ENCODE data around the gene RFNG. TPM values are rescaled to one million over a fixed set of nuclear protein-coding genes. Genes with fewer than 3 reads are reported as not detected.

RFNG gene
- total and polyA plus RNA-seq, 2 of the 13 experiments (the other 11 are each of a cell fraction or from before 2014, with no cell fraction given), result 61.4 to 64.0 TPM

DNA sequence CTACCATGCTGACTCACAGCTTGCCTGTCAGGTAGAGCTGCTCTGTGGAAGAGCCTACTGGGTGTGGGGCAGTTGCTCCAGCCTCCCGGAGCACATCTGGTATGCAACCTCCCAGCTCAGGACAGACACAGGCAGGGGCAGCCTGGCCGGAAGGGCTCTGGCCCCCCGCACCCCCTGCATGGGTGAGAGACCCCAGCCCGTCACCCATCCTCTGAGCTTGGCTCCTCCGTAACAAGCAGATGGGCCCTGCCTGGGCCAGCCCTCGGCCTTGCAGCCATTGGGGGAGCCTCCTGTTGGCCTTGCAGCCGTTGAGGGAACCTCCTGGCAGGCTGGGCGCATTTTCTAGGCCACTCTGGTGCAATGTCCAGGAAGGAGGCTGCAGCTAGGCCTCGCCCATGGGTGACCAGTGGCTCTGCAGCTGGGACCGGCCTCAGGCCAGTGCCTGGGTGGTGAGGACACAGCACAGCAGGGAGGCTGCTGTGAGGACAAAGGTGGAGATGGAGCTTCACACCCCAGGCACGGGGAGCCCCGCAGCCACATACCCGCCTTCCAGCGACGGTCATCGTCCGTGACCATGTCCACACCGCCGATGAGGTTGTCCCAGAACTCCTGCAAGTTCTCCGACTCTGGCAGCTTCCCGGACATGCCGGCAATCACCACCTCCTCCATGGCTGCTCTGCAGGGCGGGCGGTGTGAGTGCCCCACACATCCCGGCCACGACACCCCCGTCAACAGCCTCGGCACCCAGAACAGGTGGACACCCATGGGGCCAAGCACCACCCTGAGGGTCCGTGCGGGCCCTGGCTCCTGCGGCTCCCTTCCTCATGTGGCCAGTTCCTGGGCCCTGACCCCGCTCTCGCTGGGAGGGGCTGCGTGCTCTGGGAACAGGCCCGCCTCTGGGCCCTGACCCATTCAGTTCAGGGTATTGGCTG, 44.4 kb upstream of the RFNG start (continued):
- TF ChIP-seq, protein P1, sequence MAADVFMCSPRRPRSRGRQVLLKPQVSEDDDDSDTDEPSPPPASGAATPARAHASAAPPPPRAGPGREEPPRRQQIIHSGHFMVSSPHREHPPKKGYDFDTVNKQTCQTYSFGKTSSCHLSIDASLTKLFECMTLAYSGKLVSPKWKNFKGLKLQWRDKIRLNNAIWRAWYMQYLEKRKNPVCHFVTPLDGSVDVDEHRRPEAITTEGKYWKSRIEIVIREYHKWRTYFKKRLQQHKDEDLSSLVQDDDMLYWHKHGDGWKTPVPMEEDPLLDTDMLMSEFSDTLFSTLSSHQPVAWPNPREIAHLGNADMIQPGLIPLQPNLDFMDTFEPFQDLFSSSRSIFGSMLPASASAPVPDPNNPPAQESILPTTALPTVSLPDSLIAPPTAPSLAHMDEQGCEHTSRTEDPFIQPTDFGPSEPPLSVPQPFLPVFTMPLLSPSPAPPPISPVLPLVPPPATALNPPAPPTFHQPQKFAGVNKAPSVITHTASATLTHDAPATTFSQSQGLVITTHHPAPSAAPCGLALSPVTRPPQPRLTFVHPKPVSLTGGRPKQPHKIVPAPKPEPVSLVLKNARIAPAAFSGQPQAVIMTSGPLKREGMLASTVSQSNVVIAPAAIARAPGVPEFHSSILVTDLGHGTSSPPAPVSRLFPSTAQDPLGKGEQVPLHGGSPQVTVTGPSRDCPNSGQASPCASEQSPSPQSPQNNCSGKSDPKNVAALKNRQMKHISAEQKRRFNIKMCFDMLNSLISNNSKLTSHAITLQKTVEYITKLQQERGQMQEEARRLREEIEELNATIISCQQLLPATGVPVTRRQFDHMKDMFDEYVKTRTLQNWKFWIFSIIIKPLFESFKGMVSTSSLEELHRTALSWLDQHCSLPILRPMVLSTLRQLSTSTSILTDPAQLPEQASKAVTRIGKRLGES (CRISPR knock-in tag; IDR thresholded peaks at IDR 0.05; ENCODE audit: borderline replicate concordance), result no peak
- TF ChIP-seq MATR3 (CRISPR knock-in tag; IDR thresholded peaks at IDR 0.05), result no peak
- TF ChIP-seq AGO1 (IDR thresholded peaks at IDR 0.05; ENCODE audit: low read depth, low read length, poor library complexity, severe bottlenecking), result no peak
- TF ChIP-seq MTA3 (CRISPR knock-in tag; IDR thresholded peaks at IDR 0.05), result no peak
- TF ChIP-seq CREB1 (IDR thresholded peaks at IDR 0.05), result no peak
- TF ChIP-seq CREB1 (CRISPR knock-in tag; IDR thresholded peaks at IDR 0.05), result no peak
- no peak for TF ChIP-seq CBX2 (IDR thresholded peaks at IDR 0.05; ENCODE audit: low read depth, low read length)
- no peak for TF ChIP-seq CBX2 (CRISPR knock-in tag; IDR thresholded peaks at IDR 0.05; ENCODE audit: low read depth)
- TF ChIP-seq NR2C2 (CRISPR knock-in tag; IDR thresholded peaks at IDR 0.05; ENCODE audit: borderline replicate concordance), result no peak
- no peak for TF ChIP-seq ZNF20 (CRISPR knock-in tag; IDR thresholded peaks at IDR 0.05)
- 0 out of 2 replicates have a peak, but pooled peaks have one; percentile 34 for TF ChIP-seq ZNF263 (CRISPR knock-in tag; IDR thresholded peaks at IDR 0.05)
- no peak for TF ChIP-seq DPF2 (CRISPR knock-in tag; IDR thresholded peaks at IDR 0.05; ENCODE audit: borderline replicate concordance, low read depth)
- peak; percentile 29; the same call in 1 of the 2 replicates for TF ChIP-seq MED13 (CRISPR knock-in tag; IDR thresholded peaks at IDR 0.05)
- TF ChIP-seq, protein P2, sequence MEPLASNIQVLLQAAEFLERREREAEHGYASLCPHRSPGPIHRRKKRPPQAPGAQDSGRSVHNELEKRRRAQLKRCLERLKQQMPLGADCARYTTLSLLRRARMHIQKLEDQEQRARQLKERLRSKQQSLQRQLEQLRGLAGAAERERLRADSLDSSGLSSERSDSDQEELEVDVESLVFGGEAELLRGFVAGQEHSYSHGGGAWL (CRISPR knock-in tag; IDR thresholded peaks at IDR 0.05), result no peak; the same call in 1 of the 2 replicates
- TF ChIP-seq SAP130 (CRISPR knock-in tag; IDR thresholded peaks at IDR 0.05; ENCODE audit: low read depth), result peak; percentile 3; the same call in 1 of the 2 replicates
- no peak for TF ChIP-seq ZNF629 (CRISPR knock-in tag; conservative IDR thresholded peaks at IDR 0.05)
- TF ChIP-seq, protein P3, sequence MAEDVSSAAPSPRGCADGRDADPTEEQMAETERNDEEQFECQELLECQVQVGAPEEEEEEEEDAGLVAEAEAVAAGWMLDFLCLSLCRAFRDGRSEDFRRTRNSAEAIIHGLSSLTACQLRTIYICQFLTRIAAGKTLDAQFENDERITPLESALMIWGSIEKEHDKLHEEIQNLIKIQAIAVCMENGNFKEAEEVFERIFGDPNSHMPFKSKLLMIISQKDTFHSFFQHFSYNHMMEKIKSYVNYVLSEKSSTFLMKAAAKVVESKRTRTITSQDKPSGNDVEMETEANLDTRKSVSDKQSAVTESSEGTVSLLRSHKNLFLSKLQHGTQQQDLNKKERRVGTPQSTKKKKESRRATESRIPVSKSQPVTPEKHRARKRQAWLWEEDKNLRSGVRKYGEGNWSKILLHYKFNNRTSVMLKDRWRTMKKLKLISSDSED (CRISPR knock-in tag; IDR thresholded peaks at IDR 0.05), result 0 out of 2 replicates have a peak, but pooled peaks have one; percentile 67
- TF ChIP-seq, protein P4, sequence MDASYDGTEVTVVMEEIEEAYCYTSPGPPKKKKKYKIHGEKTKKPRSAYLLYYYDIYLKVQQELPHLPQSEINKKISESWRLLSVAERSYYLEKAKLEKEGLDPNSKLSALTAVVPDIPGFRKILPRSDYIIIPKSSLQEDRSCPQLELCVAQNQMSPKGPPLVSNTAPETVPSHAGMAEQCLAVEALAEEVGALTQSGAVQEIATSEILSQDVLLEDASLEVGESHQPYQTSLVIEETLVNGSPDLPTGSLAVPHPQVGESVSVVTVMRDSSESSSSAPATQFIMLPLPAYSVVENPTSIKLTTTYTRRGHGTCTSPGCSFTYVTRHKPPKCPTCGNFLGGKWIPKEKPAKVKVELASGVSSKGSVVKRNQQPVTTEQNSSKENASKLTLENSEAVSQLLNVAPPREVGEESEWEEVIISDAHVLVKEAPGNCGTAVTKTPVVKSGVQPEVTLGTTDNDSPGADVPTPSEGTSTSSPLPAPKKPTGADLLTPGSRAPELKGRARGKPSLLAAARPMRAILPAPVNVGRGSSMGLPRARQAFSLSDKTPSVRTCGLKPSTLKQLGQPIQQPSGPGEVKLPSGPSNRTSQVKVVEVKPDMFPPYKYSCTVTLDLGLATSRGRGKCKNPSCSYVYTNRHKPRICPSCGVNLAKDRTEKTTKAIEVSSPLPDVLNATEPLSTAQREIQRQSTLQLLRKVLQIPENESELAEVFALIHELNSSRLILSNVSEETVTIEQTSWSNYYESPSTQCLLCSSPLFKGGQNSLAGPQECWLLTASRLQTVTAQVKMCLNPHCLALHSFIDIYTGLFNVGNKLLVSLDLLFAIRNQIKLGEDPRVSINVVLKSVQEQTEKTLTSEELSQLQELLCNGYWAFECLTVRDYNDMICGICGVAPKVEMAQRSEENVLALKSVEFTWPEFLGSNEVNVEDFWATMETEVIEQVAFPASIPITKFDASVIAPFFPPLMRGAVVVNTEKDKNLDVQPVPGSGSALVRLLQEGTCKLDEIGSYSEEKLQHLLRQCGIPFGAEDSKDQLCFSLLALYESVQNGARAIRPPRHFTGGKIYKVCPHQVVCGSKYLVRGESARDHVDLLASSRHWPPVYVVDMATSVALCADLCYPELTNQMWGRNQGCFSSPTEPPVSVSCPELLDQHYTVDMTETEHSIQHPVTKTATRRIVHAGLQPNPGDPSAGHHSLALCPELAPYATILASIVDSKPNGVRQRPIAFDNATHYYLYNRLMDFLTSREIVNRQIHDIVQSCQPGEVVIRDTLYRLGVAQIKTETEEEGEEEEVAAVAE (CRISPR knock-in tag; IDR thresholded peaks at IDR 0.05; ENCODE audit: borderline replicate concordance), result no peak
- TF ChIP-seq ZNF101 (CRISPR knock-in tag; IDR thresholded peaks at IDR 0.05; ENCODE audit: borderline replicate concordance, low read depth), result no peak
- TF ChIP-seq ZNF790 (CRISPR knock-in tag; IDR thresholded peaks at IDR 0.05; ENCODE audit: borderline replicate concordance), result peak; percentile 53; the same call in 1 of the 2 replicates
- no peak for TF ChIP-seq CBX5 (CRISPR knock-in tag; IDR thresholded peaks at IDR 0.05; ENCODE audit: borderline replicate concordance)
